ENCODE measurements around the gene PXDC1.

DNA sequence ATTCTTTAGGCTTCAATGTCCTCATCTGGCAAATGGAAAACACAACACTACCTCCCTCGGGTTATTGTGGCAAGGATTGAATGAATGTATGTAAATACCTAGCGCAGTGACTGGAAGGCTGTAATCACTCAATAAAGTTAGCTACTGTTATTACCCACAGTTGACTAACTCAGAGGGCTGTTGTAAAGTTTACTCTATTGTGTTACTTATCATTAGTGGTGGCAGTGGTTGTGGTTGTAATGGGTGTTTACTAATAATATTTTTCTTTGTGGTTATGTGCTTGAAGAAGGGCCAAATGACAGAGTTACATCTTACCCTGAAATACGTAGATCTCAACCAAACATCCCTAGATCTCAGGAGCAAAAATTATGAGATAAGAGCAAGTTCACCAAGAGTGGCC is 42.0 kb upstream of the PXDC1 start:
- TF ChIP-seq POLR2A (IDR thresholded peaks at IDR 0.05): no peak
- TF ChIP-seq, protein P1, sequence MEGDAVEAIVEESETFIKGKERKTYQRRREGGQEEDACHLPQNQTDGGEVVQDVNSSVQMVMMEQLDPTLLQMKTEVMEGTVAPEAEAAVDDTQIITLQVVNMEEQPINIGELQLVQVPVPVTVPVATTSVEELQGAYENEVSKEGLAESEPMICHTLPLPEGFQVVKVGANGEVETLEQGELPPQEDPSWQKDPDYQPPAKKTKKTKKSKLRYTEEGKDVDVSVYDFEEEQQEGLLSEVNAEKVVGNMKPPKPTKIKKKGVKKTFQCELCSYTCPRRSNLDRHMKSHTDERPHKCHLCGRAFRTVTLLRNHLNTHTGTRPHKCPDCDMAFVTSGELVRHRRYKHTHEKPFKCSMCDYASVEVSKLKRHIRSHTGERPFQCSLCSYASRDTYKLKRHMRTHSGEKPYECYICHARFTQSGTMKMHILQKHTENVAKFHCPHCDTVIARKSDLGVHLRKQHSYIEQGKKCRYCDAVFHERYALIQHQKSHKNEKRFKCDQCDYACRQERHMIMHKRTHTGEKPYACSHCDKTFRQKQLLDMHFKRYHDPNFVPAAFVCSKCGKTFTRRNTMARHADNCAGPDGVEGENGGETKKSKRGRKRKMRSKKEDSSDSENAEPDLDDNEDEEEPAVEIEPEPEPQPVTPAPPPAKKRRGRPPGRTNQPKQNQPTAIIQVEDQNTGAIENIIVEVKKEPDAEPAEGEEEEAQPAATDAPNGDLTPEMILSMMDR (IDR thresholded peaks at IDR 0.05): no peak

All from lower leg skin (tissue), 3 donors.